Inferior parietal cortex (tissue), 1 donor: Measurements from ENCODE around the gene SNCAIP.
A peak's percentile ranks its signal among the peaks of the same experiment; 100 is the strongest.

ENCODE experiments used
- DNase-seq: peaks from one replicate; pipeline ENCODE4 v3.0.0-alpha.2; 2016; ENCODE audit errors: extremely low spot score

SNCAIP gene

DNA sequence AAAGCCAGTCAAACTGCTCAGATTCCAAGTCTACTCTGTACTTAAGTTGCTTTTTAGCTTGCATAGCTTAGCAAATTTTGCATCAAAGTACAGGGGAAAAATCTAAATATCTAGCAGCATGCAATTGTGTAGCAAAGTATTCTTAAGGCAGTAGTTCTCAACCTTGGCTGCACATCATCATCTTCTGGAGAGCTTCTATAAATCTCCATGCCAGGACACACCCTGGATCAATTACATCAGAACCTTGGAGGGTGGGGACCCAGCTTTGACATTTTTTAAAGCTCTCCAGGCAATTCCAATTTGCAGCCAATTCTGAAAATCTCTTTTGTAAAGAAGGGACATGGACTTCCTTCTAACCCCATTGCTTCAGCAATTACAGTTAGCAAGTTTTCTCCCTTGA is 187.5 kb downstream of the SNCAIP start:
- no peak for DNase-seq

DNA sequence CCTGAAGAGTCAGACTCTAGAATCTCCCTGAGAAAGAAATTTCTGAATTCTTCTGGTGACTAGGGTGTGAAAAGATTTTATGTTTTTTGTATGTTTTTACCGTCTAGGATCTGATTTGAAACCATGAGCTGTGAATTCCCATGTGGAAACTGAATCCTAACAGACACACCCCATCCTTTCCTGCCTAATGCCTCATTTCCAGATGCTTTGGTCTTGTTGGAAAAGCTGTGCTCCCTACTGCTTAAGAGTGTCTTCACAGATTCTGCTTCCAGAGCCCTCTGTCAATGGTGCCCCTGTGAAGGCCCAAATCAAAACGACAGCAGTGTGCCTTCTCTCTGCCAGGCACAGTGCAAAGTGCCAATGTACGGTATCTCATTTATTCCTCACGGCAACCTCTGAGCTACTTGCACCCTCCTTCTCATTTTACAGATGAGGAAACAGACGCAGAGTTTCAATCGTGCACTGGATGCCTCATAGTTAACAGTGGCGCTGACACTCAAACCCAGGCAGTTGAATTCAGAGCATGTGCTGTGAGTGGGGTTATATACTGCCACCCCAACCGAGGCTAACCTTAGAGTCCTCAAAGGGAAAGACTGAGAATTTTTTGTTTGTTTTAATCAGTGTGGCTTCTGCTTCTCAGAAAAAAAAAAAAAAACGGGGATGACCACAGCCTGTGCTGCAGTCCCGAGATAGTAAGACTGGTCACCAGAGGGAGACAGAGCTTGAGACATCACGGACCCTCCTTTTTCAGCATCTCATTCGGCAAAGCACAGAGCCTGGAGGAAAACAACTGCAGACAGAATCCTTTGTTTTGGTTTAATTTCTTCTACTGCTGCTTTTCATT is 188.4 kb downstream of the SNCAIP start:
- peak; percentile 73 for DNase-seq

- no peak for DNase-seq
Observed at GRCh38 chr5:122501089-122501435, 189.0 kb downstream of the SNCAIP start.

DNA sequence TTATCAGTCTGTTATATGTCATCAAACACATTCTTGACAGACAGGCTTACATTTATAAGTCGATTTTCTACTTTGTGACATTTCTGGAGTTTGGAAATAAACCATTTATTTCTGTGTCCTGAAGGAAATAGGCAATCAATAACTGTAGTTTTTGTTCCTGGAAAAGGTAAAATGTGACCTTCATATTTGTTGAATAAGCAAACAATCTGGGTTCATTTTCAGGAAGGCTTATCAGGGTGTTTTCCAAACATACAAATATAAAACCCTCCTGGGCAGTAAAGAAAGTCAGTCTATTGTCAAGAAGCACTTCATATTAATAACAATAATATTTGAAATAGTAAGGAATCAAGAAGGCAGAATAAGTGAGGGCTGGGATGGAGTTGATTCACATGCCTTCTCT is 195.0 kb downstream of the SNCAIP start:
- DNase-seq, result no peak

- DNase-seq, result no peak
Observed at GRCh38 chr5:122507581-122507980, 195.5 kb downstream of the SNCAIP start.

GRCh38 chr5:122508623-122509022 is 196.6 kb downstream of the SNCAIP start:
- no peak for DNase-seq
